Stomach (tissue), 9 donors: Measurements from ENCODE around the gene RBL1. TPM values are rescaled to one million over a fixed set of nuclear protein-coding genes. Genes with fewer than 3 reads are reported as not detected.

Source experiments
- DNase-seq, 2 donors: peaks; one replicate each; pipeline versions ENCODE4 v3.0.0 to v3.0.0-alpha.2; 2013 to 2019
- H3K27ac ChIP-seq, 5 donors: fragments of 200-600 bp in 4 of 5; sonication (generic) in 4 of 5; one replicate each; pipeline ENCODE4 v1.5.1; 2013 to 2019; ENCODE audit warnings: mild to moderate bottlenecking in 1 of 5, moderate library complexity in 1 of 5
- H3K27me3 ChIP-seq, 3 donors: fragments of 200-600 bp; sonication (generic); one replicate each; pipeline ENCODE4 v1.5.1; 2017 to 2019; ENCODE audit warnings: mixed run types in 1 of 3
- H3K36me3 ChIP-seq, 4 donors: fragments of 200-600 bp; sonication (generic); 1 replicate in 3 of 4; 2 replicates in 1 of 4; pipeline ENCODE4 v1.5.1; 2016 to 2019
- H3K4me1 ChIP-seq, 4 donors: fragments of 200-600 bp; sonication (generic); one replicate each; pipeline ENCODE4 v1.5.1; 2016 to 2019
- H3K4me3 ChIP-seq, 4 donors: fragments of 200-600 bp; sonication (generic) in 3 of 4; one replicate each; pipeline ENCODE4 v1.5.1; 2016 to 2019; ENCODE audit warnings: mild to moderate bottlenecking in 1 of 4
- H3K9me3 ChIP-seq, 4 donors: fragments of 200-600 bp; sonication (generic); one replicate each; pipeline ENCODE4 v1.5.1; 2016 to 2019
- CTCF ChIP-seq, 7 experiments: fragments of 450-650 bp in 4 of 7; fragments of 200-600 bp in 3 of 7; sonication (generic) in 3 of 7; IDR thresholded peaks; one replicate each; pipeline ENCODE4 v1.5.1; 2016 to 2019; ENCODE audit warnings: antibody characterized with exemption in 7 of 7, control low read depth in 2 of 7, mild to moderate bottlenecking in 1 of 7
- EP300 ChIP-seq: sonication (generic); formaldehyde crosslinking; IDR thresholded peaks from one replicate; pipeline ENCODE4 v1.6.1; 2017; ENCODE audit warnings: antibody characterized with exemption
- POLR2A ChIP-seq, 4 donors: fragments of 450-650 bp; IDR thresholded peaks; one replicate each; pipeline ENCODE4 v1.6.1; 2016; ENCODE audit warnings: antibody characterized with exemption in 4 of 4, control low read depth in 2 of 4, mild to moderate bottlenecking in 1 of 4, moderate library complexity in 1 of 4
- POLR2AphosphoS5 ChIP-seq, 3 donors: sonication (generic); formaldehyde crosslinking; IDR thresholded peaks; one replicate each; pipeline ENCODE4 v1.6.1; 2016; ENCODE audit warnings: antibody characterized with exemption in 3 of 3
- WGBS, 5 donors: extraction: QIAGEN DNeasy Blood & Tissue Kit in 3 of 5; methylation state at CpG; one replicate each; pipeline versions ENCODE4 v1.1.5 to v1.1.7; 2013 to 2018; 5-methylcytosine and 5-hydroxymethylcytosine counted together
- intact Hi-C: fragments of 100-400 bp; cut with DNase I; formaldehyde crosslinking; loops from one replicate; pipeline ENCODE4 v1.15.1; 2023; ENCODE audit warnings: low total_unique reads
- polyA plus RNA-seq, 3 donors: library from polyadenylated mRNA; stranded (reverse); fragments of 200-250 nt; gene quantifications; one replicate each; pipeline ENCODE4 v1.2.3, GENCODE V29; 2013
- total RNA-seq, 5 donors: library from RNA; depleted of rRNA; stranded (reverse); fragments of >200 nt; gene quantifications; one replicate each; pipeline versions ENCODE4 v1.1.0 to v1.2.3, GENCODE V29; 2014 to 2016
- donor health status: healthy with polysubstance abuse.
- donor health status: Bipolar disorder and iron deficiency.
- donor health status: healthy.

The RBL1 gene
- total and polyA plus RNA-seq, 8 donors = 1.5 to 13.0 (median 2.5) TPM

DNA sequence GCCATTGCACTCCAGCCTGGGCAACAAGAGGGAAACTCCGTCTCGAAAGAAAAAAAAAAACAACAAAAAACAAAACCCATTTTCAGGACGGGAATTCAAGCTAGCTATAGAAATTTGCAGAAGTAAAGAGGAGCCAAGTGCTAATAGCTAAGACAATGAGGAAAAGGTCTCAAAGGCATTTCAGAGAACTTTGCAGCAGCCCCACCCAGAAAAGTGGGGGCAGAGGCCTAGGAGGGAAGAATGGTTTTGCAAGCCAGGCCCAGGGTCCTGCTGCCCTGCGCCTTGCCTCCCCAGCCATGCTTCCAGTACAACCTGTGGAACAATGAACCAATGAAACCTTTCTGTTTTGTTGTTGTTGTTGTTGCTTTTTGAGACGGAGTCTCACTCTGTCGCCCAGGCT lies 106.0 kb downstream of the RBL1 start:
- Histone ChIP-seq H3K9me3 (peaks cover 0 to 11% (median 7%) of the 10 kb centered on the region in 4 donors), H3K36me3 (peaks cover 0 to 13% (median 3%) of the 10 kb centered on the region in 4 donors), H3K27ac (no peak overlapping the region), H3K27me3 (no peaks in the 10 kb centered on the region), H3K4me3 (no peak overlapping the region), H3K4me1 (no peaks in the 10 kb centered on the region)
- intact Hi-C loops = no loop called here
- WGBS, 5 donors = 73 to 95% (median 86%) methylated on average over 6 of the region's 6 CpGs
- TF ChIP-seq EP300 (no peak), CTCF (IDR thresholded peaks at IDR 0.05) (no peak), POLR2A (IDR thresholded peaks at IDR 0.05) (no peak), POLR2AphosphoS5 (IDR thresholded peaks at IDR 0.05) (no peak)
- no peak for DNase-seq

DNA sequence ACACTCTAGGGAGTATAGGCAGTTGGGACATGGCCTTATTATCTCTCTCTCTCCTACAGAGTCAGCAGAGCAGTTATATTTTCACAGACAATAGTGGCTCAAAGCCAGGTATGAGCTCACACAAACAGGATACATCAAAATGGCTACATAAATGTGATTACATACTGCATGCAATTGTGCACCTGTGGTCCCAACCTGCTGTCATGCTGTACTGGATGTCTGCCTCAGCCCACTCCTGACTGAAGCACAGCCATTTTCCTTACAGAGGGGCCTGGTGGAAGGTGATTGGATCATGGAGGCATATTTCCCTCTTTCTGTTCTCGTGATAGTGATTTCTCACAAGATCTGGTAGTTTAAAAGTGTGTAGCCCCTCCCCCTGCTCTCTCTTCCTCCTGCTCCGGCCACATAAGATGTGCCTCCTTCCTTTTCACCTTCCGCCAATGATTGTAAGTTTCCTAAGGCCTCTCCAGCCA lies 107.3 kb downstream of the RBL1 start:
- H3K27ac ChIP-seq = no peak overlapping the region
- intact Hi-C loops = no loop called here
- 55 to 88% (median 77%) methylated on average over 3 of the region's 3 CpGs for WGBS, 5 donors
- no peaks in the 10 kb centered on the region for H3K27me3 ChIP-seq
- no peak overlapping the region for H3K4me3 ChIP-seq
- no peaks in the 10 kb centered on the region for H3K4me1 ChIP-seq
- no peak for TF ChIP-seq POLR2AphosphoS5 (IDR thresholded peaks at IDR 0.05)
- TF ChIP-seq POLR2A (IDR thresholded peaks at IDR 0.05) = no peak
- TF ChIP-seq CTCF (IDR thresholded peaks at IDR 0.05) = no peak
- TF ChIP-seq EP300 = no peak
- DNase-seq = peak in 1 of 2 donors; percentile 52
- peaks cover 0 to 11% (median 7%) of the 10 kb centered on the region in 4 donors for H3K9me3 ChIP-seq
- H3K36me3 ChIP-seq = peaks cover 0 to 2% (median 0%) of the 10 kb centered on the region in 4 donors

GRCh38 chr20:36984257-36984638 lies 111.5 kb downstream of the RBL1 start:
- no peaks in the 10 kb centered on the region for H3K4me1 ChIP-seq
- WGBS, 5 donors = 77 to 86% (median 82%) methylated on average over 6 of the region's 6 CpGs
- no peak overlapping the region for H3K4me3 ChIP-seq
- no peaks in the 10 kb centered on the region for H3K27me3 ChIP-seq
- peak in 1 of 2 donors; percentile 31 for DNase-seq
- intact Hi-C loops = no loop called here
- H3K36me3 ChIP-seq = no peaks in the 10 kb centered on the region
- no peaks in the 10 kb centered on the region for H3K9me3 ChIP-seq
- H3K27ac ChIP-seq = no peak overlapping the region
- TF ChIP-seq POLR2A (IDR thresholded peaks at IDR 0.05) = no peak

GRCh38 chr20:36975099-36975818 lies 120.5 kb downstream of the RBL1 start:
- 46 to 64% (median 60%) methylated on average over 3 of the region's 3 CpGs for WGBS, 5 donors
- Histone ChIP-seq H3K36me3 (no peaks in the 10 kb centered on the region), H3K9me3 (no peaks in the 10 kb centered on the region), H3K4me1 (no peaks in the 10 kb centered on the region), H3K27me3 (no peaks in the 10 kb centered on the region), H3K27ac (no peak overlapping the region), H3K4me3 (no peak overlapping the region)
- TF ChIP-seq CTCF (IDR thresholded peaks at IDR 0.05) (no peak), POLR2AphosphoS5 (IDR thresholded peaks at IDR 0.05) (no peak), POLR2A (IDR thresholded peaks at IDR 0.05) (no peak), EP300 (no peak)
- intact Hi-C loops = no loop called here
- DNase-seq = peak in 1 of 2 donors; percentile 44

- Histone ChIP-seq H3K27me3 (no peaks in the 10 kb centered on the region), H3K27ac (no peak overlapping the region), H3K4me1 (no peaks in the 10 kb centered on the region), H3K4me3 (no peak overlapping the region), H3K9me3 (no peaks in the 10 kb centered on the region), H3K36me3 (no peaks in the 10 kb centered on the region)
- intact Hi-C loops = no loop called here
- DNase-seq = no peak
- WGBS, 5 donors = 79 to 94% (median 87%) methylated on average over 3 of the region's 3 CpGs
- TF ChIP-seq EP300 (no peak), CTCF (IDR thresholded peaks at IDR 0.05) (no peak), POLR2AphosphoS5 (IDR thresholded peaks at IDR 0.05) (no peak), POLR2A (IDR thresholded peaks at IDR 0.05) (no peak)
These were observed 121.1 kb downstream of the RBL1 start for GRCh38 chr20:36974660-36975059.
